SK-N-SH (cell line): ENCODE results near the gene TSHZ2.

Experiments used
- EZH2phosphoT487 ChIP-seq: fragments of 200-600 bp; sonication (generic); IDR thresholded peaks from 2 replicates; pipeline ENCODE4 v1.6.1; 2017; ENCODE audit warnings: low read depth, mixed run types, mild to moderate bottlenecking, antibody characterized with exemption, moderate library complexity, borderline replicate concordance
- FOXJ3 ChIP-seq: sonication (generic); formaldehyde crosslinking; IDR thresholded peaks from 2 replicates; pipeline ENCODE4 v1.5.1; 2020; ENCODE audit warnings: mild to moderate bottlenecking, missing genetic modification reagents
- NRF1 ChIP-seq: IDR thresholded peaks from 2 replicates; pipeline ENCODE4 v1.6.1; 2012; ENCODE audit warnings: low read depth, mild to moderate bottlenecking, low read length
- POLR2AphosphoS5 ChIP-seq: IDR thresholded peaks from 2 replicates; pipeline ENCODE4 v1.6.1; 2012; ENCODE audit warnings: low read depth, low read length
- RAD21 ChIP-seq: IDR thresholded peaks from 2 replicates; pipeline ENCODE4 v1.6.1; 2012; ENCODE audit warnings: mild to moderate bottlenecking, low read length
- RXRA ChIP-seq: IDR thresholded peaks from 2 replicates; pipeline ENCODE4 v1.4.0; 2012; ENCODE audit warnings: low read depth, mild to moderate bottlenecking, borderline replicate concordance
- SIN3A ChIP-seq: IDR thresholded peaks from 2 replicates; pipeline ENCODE4 v1.6.1; 2012; ENCODE audit warnings: low read depth, mild to moderate bottlenecking, low read length, moderate library complexity, borderline replicate concordance
- TAF1 ChIP-seq: IDR thresholded peaks from 2 replicates; pipeline ENCODE4 v1.6.1; 2012; ENCODE audit warnings: low read depth, mild to moderate bottlenecking, low read length, moderate library complexity, borderline replicate concordance
- TEAD4 ChIP-seq: IDR thresholded peaks from 2 replicates; pipeline ENCODE4 v1.4.0; 2012; ENCODE audit warnings: mild to moderate bottlenecking, borderline replicate concordance; ENCODE audit not compliant: insufficient read depth
- YY1 ChIP-seq: IDR thresholded peaks from 2 replicates; pipeline ENCODE4 v1.4.0; 2012; ENCODE audit warnings: low read depth, mild to moderate bottlenecking
- TF ChIP-seq, protein P1 (sequence below): fragments of 200-600 bp; sonication (generic); IDR thresholded peaks from 2 replicates; pipeline ENCODE4 v1.6.1; 2017; ENCODE audit warnings: antibody characterized with exemption, mild to moderate bottlenecking, moderate library complexity
- TF ChIP-seq, protein P2 (sequence below): IDR thresholded peaks from 2 replicates; pipeline ENCODE4; 2012
- TF ChIP-seq, protein P3 (sequence below): IDR thresholded peaks from 2 replicates; pipeline ENCODE4 v1.4.0; 2012; ENCODE audit warnings: low read depth, borderline replicate concordance

DNA sequence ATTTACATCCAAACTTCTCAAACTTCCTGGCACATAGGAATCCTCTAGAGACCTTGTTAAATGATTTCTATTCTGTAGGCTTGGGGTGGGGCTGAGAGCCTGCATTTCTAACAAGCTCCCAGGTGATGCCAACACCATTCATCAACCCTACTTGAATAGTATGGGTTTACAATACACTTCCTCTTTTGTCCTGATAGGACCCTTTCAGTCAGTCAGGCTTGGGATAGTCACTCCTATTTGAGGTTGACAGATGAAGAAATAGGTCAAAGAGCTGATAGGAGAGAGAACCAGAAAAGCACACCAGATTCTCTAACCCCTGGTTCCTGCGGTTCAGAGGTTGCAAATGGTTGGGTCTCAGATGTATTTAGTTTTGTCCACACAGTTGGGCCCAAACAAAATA is 273.4 kb downstream of the TSHZ2 start:
- no peak for TF ChIP-seq TEAD4
- TF ChIP-seq, protein P1, sequence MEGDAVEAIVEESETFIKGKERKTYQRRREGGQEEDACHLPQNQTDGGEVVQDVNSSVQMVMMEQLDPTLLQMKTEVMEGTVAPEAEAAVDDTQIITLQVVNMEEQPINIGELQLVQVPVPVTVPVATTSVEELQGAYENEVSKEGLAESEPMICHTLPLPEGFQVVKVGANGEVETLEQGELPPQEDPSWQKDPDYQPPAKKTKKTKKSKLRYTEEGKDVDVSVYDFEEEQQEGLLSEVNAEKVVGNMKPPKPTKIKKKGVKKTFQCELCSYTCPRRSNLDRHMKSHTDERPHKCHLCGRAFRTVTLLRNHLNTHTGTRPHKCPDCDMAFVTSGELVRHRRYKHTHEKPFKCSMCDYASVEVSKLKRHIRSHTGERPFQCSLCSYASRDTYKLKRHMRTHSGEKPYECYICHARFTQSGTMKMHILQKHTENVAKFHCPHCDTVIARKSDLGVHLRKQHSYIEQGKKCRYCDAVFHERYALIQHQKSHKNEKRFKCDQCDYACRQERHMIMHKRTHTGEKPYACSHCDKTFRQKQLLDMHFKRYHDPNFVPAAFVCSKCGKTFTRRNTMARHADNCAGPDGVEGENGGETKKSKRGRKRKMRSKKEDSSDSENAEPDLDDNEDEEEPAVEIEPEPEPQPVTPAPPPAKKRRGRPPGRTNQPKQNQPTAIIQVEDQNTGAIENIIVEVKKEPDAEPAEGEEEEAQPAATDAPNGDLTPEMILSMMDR: no peak
- no peak for TF ChIP-seq FOXJ3 (CRISPR knock-in tag)
- TF ChIP-seq, protein P2, sequence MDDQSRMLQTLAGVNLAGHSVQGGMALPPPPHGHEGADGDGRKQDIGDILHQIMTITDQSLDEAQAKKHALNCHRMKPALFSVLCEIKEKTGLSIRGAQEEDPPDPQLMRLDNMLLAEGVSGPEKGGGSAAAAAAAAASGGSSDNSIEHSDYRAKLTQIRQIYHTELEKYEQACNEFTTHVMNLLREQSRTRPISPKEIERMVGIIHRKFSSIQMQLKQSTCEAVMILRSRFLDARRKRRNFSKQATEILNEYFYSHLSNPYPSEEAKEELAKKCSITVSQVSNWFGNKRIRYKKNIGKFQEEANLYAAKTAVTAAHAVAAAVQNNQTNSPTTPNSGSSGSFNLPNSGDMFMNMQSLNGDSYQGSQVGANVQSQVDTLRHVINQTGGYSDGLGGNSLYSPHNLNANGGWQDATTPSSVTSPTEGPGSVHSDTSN: no peak
- TF ChIP-seq YY1: no peak
- no peak for TF ChIP-seq SIN3A
- no peak for TF ChIP-seq TAF1
- TF ChIP-seq, protein P3, sequence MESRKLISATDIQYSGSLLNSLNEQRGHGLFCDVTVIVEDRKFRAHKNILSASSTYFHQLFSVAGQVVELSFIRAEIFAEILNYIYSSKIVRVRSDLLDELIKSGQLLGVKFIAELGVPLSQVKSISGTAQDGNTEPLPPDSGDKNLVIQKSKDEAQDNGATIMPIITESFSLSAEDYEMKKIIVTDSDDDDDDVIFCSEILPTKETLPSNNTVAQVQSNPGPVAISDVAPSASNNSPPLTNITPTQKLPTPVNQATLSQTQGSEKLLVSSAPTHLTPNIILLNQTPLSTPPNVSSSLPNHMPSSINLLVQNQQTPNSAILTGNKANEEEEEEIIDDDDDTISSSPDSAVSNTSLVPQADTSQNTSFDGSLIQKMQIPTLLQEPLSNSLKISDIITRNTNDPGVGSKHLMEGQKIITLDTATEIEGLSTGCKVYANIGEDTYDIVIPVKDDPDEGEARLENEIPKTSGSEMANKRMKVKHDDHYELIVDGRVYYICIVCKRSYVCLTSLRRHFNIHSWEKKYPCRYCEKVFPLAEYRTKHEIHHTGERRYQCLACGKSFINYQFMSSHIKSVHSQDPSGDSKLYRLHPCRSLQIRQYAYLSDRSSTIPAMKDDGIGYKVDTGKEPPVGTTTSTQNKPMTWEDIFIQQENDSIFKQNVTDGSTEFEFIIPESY: no peak
- no peak for TF ChIP-seq EZH2phosphoT487
- TF ChIP-seq POLR2AphosphoS5: no peak
- TF ChIP-seq NRF1: no peak
- TF ChIP-seq RAD21: no peak
- no peak for TF ChIP-seq RXRA
